Breast epithelium (tissue), 4 donors: ENCODE measurements around the gene SORCS3. TPM values are rescaled to one million over a fixed set of nuclear protein-coding genes. Genes with fewer than 3 reads are reported as not detected.

ENCODE experiments used
- DNase-seq, 2 donors: peaks; one replicate each; pipeline ENCODE4 v3.0.0-alpha.2; 2019; ENCODE audit warnings: low spot score in 2 of 2
- H3K27ac ChIP-seq, 2 donors: fragments of 200-600 bp; sonication (generic) in 1 of 2; one replicate each; pipeline ENCODE4 v1.5.1; 2016 to 2019; ENCODE audit warnings: mild to moderate bottlenecking in 1 of 2
- H3K27me3 ChIP-seq, 2 donors: fragments of 200-600 bp; sonication (generic) in 1 of 2; one replicate each; pipeline versions ENCODE4 v1.5.1 to v1.6.0; 2017 to 2019; ENCODE audit warnings: control low read depth in 1 of 2, mild to moderate bottlenecking in 1 of 2
- H3K36me3 ChIP-seq: fragments of 200-600 bp; one replicate; pipeline ENCODE4 v1.5.1; 2019
- H3K4me1 ChIP-seq, 2 donors: fragments of 200-600 bp; sonication (generic); one replicate each; pipeline ENCODE4 v1.5.1; 2016 to 2019; ENCODE audit warnings: control low read depth in 1 of 2
- H3K4me3 ChIP-seq, 3 donors: fragments of 200-600 bp; sonication (generic); 1 replicate in 2 of 3; 2 replicates in 1 of 3; pipeline ENCODE4 v1.5.1; 2016 to 2019; ENCODE audit warnings: mild to moderate bottlenecking in 3 of 3, moderate library complexity in 2 of 3
- H3K9me3 ChIP-seq, 2 donors: fragments of 200-600 bp; sonication (generic) in 1 of 2; one replicate each; pipeline ENCODE4 v1.5.1; 2016 to 2019; ENCODE audit warnings: control low read depth in 1 of 2
- CTCF ChIP-seq, 3 donors: fragments of 450-650 bp; IDR thresholded peaks; one replicate each; pipeline ENCODE4 v1.5.1; 2016 to 2017; ENCODE audit warnings: antibody characterized with exemption in 3 of 3, mild to moderate bottlenecking in 3 of 3, moderate library complexity in 3 of 3
- POLR2A ChIP-seq: fragments of 450-650 bp; IDR thresholded peaks from one replicate; pipeline ENCODE4 v1.6.1; 2016; ENCODE audit warnings: antibody characterized with exemption, mild to moderate bottlenecking, moderate library complexity
- POLR2AphosphoS5 ChIP-seq, 3 donors: sonication (generic); formaldehyde crosslinking; IDR thresholded peaks; one replicate each; pipeline ENCODE4 v1.6.1; 2017; ENCODE audit warnings: antibody characterized with exemption in 3 of 3
- intact Hi-C: fragments of 100-400 bp; cut with DNase I; formaldehyde crosslinking; loops from one replicate; pipeline ENCODE4 v1.15.1; 2023; ENCODE audit warnings: low total_unique reads
- total RNA-seq, 3 donors: library from RNA; depleted of rRNA; stranded (reverse); fragments of >200 nt; gene quantifications; one replicate each; pipeline ENCODE4 v1.1.0, GENCODE V29; 2016

SORCS3 gene
- total RNA-seq, 3 donors from 2014 or later, result under 0.01 to 0.16 TPM; not detected in 1

GRCh38 chr10:104735036-104735756 is 94.1 kb downstream of the SORCS3 start:
- DNase-seq, result no peak
- TF ChIP-seq POLR2A, result no peak
- TF ChIP-seq CTCF (IDR thresholded peaks at IDR 0.05), result no peak
- TF ChIP-seq POLR2AphosphoS5 (IDR thresholded peaks at IDR 0.05), result no peak
- no peaks in the 10 kb centered on the region for H3K4me1 ChIP-seq

GRCh38 chr10:104735757-104736391 is 94.8 kb downstream of the SORCS3 start:
- intact Hi-C loops, result no loop called here
- no peak for DNase-seq
- H3K9me3 ChIP-seq, result no peaks in the 10 kb centered on the region
- no peak overlapping the region for H3K27ac ChIP-seq
- H3K4me1 ChIP-seq, result no peaks in the 10 kb centered on the region
- no peak overlapping the region for H3K4me3 ChIP-seq
- TF ChIP-seq CTCF (IDR thresholded peaks at IDR 0.05) (no peak), POLR2AphosphoS5 (IDR thresholded peaks at IDR 0.05) (no peak), POLR2A (no peak)
- H3K27me3 ChIP-seq, result peaks cover 0 to 5% of the 10 kb centered on the region in 2 donors
- no peaks in the 10 kb centered on the region for H3K36me3 ChIP-seq

More at GRCh38 chr10:104735036-104735756, 94.1 kb downstream of the SORCS3 start:
- H3K4me3 ChIP-seq, result no peak overlapping the region
- no peaks in the 10 kb centered on the region for H3K36me3 ChIP-seq
- intact Hi-C loops, result no loop called here
- H3K27me3 ChIP-seq, result peaks cover 0 to 5% of the 10 kb centered on the region in 2 donors
- no peak overlapping the region for H3K27ac ChIP-seq
- no peaks in the 10 kb centered on the region for H3K9me3 ChIP-seq

- Histone ChIP-seq H3K36me3 (no peaks in the 10 kb centered on the region), H3K4me1 (no peaks in the 10 kb centered on the region), H3K4me3 (no peak overlapping the region), H3K9me3 (no peaks in the 10 kb centered on the region), H3K27me3 (peaks cover 0 to 5% of the 10 kb centered on the region in 2 donors), H3K27ac (no peak overlapping the region)
- TF ChIP-seq POLR2AphosphoS5 (IDR thresholded peaks at IDR 0.05), result no peak
- TF ChIP-seq CTCF (IDR thresholded peaks at IDR 0.05), result no peak
- TF ChIP-seq POLR2A, result no peak
- intact Hi-C loops, result no loop called here
- DNase-seq, result no peak
Observed at GRCh38 chr10:104741127-104741526, 100.0 kb downstream of the SORCS3 start.

GRCh38 chr10:104744052-104744451 is 103.0 kb downstream of the SORCS3 start:
- Histone ChIP-seq H3K27me3 (no peaks in the 10 kb centered on the region), H3K4me1 (no peaks in the 10 kb centered on the region), H3K27ac (no peak overlapping the region), H3K4me3 (no peak overlapping the region), H3K36me3 (no peaks in the 10 kb centered on the region), H3K9me3 (no peaks in the 10 kb centered on the region)
- DNase-seq, result no peak
- no peak for TF ChIP-seq POLR2AphosphoS5 (IDR thresholded peaks at IDR 0.05)
- no peak for TF ChIP-seq POLR2A
- no peak for TF ChIP-seq CTCF (IDR thresholded peaks at IDR 0.05)
- intact Hi-C loops, result no loop called here

GRCh38 chr10:104750291-104750690 is 109.2 kb downstream of the SORCS3 start:
- DNase-seq, result no peak
- Histone ChIP-seq H3K4me1 (no peaks in the 10 kb centered on the region), H3K4me3 (no peak overlapping the region), H3K9me3 (no peaks in the 10 kb centered on the region), H3K36me3 (no peaks in the 10 kb centered on the region), H3K27me3 (no peaks in the 10 kb centered on the region), H3K27ac (no peak overlapping the region)
- intact Hi-C loops, result no loop called here
- TF ChIP-seq POLR2A, result no peak
- no peak for TF ChIP-seq CTCF (IDR thresholded peaks at IDR 0.05)
- TF ChIP-seq POLR2AphosphoS5 (IDR thresholded peaks at IDR 0.05), result no peak
